ENCODE results near the gene FYB1. TPM values are rescaled to one million over a fixed set of nuclear protein-coding genes. Genes with fewer than 3 reads are reported as not detected.

The FYB1 gene
- total and polyA plus RNA-seq, 2 donors = 52.9 to 71.8 TPM

GRCh38 chr5:39176759-39177630 lies 42.4 kb downstream of the FYB1 start:
- whole genome bisulfite sequencing = 9% methylated on average over 3 of the region's 3 CpGs
- H3K4me3 ChIP-seq (ENCODE audit: low read length in 2 of 2) = peak overlapping the region; percentile 19 to 37
- H3K36me3 ChIP-seq (ENCODE audit: control insufficient read depth in 2 of 2, insufficient read depth in 2 of 2, low read length in 1 of 2) = peaks cover 0 to 42% of the 10 kb centered on the region in 2 donors
- H3K27ac ChIP-seq (ENCODE audit: low read depth in 1 of 2, low read length in 1 of 2) = peak overlapping the region; percentile 97 to 98
- no peaks in the 10 kb centered on the region for H3K27me3 ChIP-seq (ENCODE audit: control insufficient read depth in 2 of 2, insufficient read depth in 1 of 2, low read length in 1 of 2)
- DNase-seq (ENCODE audit: low read depth in 6 of 9, low spot score in 9 of 9) = peak in 2 of 9 donors; percentile 60 to 83
- no peaks in the 10 kb centered on the region for H3K9me3 ChIP-seq (ENCODE audit: control insufficient read depth in 2 of 2, insufficient read depth in 1 of 2, low read length in 1 of 2)
- peaks cover 45 to 57% of the 10 kb centered on the region in 2 donors for H3K4me1 ChIP-seq (ENCODE audit: control insufficient read depth in 2 of 2, insufficient read depth in 2 of 2, low read length in 2 of 2)

GRCh38 chr5:39175273-39175955 lies 43.9 kb downstream of the FYB1 start:
- Histone ChIP-seq H3K4me1 (ENCODE audit: control insufficient read depth in 2 of 2, insufficient read depth in 2 of 2, low read length in 2 of 2) (peaks cover 44 to 45% of the 10 kb centered on the region in 2 donors), H3K9me3 (ENCODE audit: control insufficient read depth in 2 of 2, insufficient read depth in 1 of 2, low read length in 1 of 2) (no peaks in the 10 kb centered on the region), H3K4me3 (ENCODE audit: low read length in 2 of 2) (no peak overlapping the region), H3K27ac (ENCODE audit: low read depth in 1 of 2, low read length in 1 of 2) (peak overlapping the region; percentile 88 to 97), H3K36me3 (ENCODE audit: control insufficient read depth in 2 of 2, insufficient read depth in 2 of 2, low read length in 1 of 2) (peaks cover 0 to 35% of the 10 kb centered on the region in 2 donors), H3K27me3 (ENCODE audit: control insufficient read depth in 2 of 2, insufficient read depth in 1 of 2, low read length in 1 of 2) (no peaks in the 10 kb centered on the region)
- DNase-seq (ENCODE audit: low read depth in 6 of 9, low spot score in 9 of 9) = no peak
- 90% methylated on average over 5 of the region's 5 CpGs for WGBS

- H3K4me1 ChIP-seq (ENCODE audit: control insufficient read depth in 2 of 2, insufficient read depth in 2 of 2, low read length in 2 of 2) = peaks cover 28 to 35% of the 10 kb centered on the region in 2 donors
- H3K27ac ChIP-seq (ENCODE audit: low read depth in 1 of 2, low read length in 1 of 2) = no peak overlapping the region
- H3K27me3 ChIP-seq (ENCODE audit: control insufficient read depth in 2 of 2, insufficient read depth in 1 of 2, low read length in 1 of 2) = no peaks in the 10 kb centered on the region
- peaks cover 0 to 47% of the 10 kb centered on the region in 2 donors for H3K36me3 ChIP-seq (ENCODE audit: control insufficient read depth in 2 of 2, insufficient read depth in 2 of 2, low read length in 1 of 2)
- H3K4me3 ChIP-seq (ENCODE audit: low read length in 2 of 2) = no peak overlapping the region
- WGBS = 98% methylated on average over 3 of the region's 3 CpGs
- no peak for DNase-seq (ENCODE audit: low read depth in 6 of 9, low spot score in 9 of 9)
- no peaks in the 10 kb centered on the region for H3K9me3 ChIP-seq (ENCODE audit: control insufficient read depth in 2 of 2, insufficient read depth in 1 of 2, low read length in 1 of 2)
Observed at GRCh38 chr5:39173069-39173468, 46.3 kb downstream of the FYB1 start.

GRCh38 chr5:39172593-39172992 lies 46.8 kb downstream of the FYB1 start:
- H3K27me3 ChIP-seq (ENCODE audit: control insufficient read depth in 2 of 2, insufficient read depth in 1 of 2, low read length in 1 of 2) = no peaks in the 10 kb centered on the region
- H3K4me3 ChIP-seq (ENCODE audit: low read length in 2 of 2) = no peak overlapping the region
- H3K9me3 ChIP-seq (ENCODE audit: control insufficient read depth in 2 of 2, insufficient read depth in 1 of 2, low read length in 1 of 2) = no peaks in the 10 kb centered on the region
- 98% methylated on average over 2 of the region's 2 CpGs for WGBS
- no peak overlapping the region for H3K27ac ChIP-seq (ENCODE audit: low read depth in 1 of 2, low read length in 1 of 2)
- peaks cover 29 to 34% of the 10 kb centered on the region in 2 donors for H3K4me1 ChIP-seq (ENCODE audit: control insufficient read depth in 2 of 2, insufficient read depth in 2 of 2, low read length in 2 of 2)
- no peak for DNase-seq (ENCODE audit: low read depth in 6 of 9, low spot score in 9 of 9)
- peaks cover 0 to 51% of the 10 kb centered on the region in 2 donors for H3K36me3 ChIP-seq (ENCODE audit: control insufficient read depth in 2 of 2, insufficient read depth in 2 of 2, low read length in 1 of 2)

- Histone ChIP-seq H3K27me3 (ENCODE audit: control insufficient read depth in 2 of 2, insufficient read depth in 1 of 2, low read length in 1 of 2) (no peaks in the 10 kb centered on the region), H3K27ac (ENCODE audit: low read depth in 1 of 2, low read length in 1 of 2) (peak overlapping the region in 1 of 2 donors; percentile 18), H3K4me3 (ENCODE audit: low read length in 2 of 2) (no peak overlapping the region), H3K4me1 (ENCODE audit: control insufficient read depth in 2 of 2, insufficient read depth in 2 of 2, low read length in 2 of 2) (peaks cover 28 to 31% of the 10 kb centered on the region in 2 donors), H3K9me3 (ENCODE audit: control insufficient read depth in 2 of 2, insufficient read depth in 1 of 2, low read length in 1 of 2) (no peaks in the 10 kb centered on the region), H3K36me3 (ENCODE audit: control insufficient read depth in 2 of 2, insufficient read depth in 2 of 2, low read length in 1 of 2) (peaks cover 0 to 55% of the 10 kb centered on the region in 2 donors)
- DNase-seq (ENCODE audit: low read depth in 6 of 9, low spot score in 9 of 9) = no peak
- WGBS = 78% methylated on average over 4 of the region's 4 CpGs
Observed at GRCh38 chr5:39171647-39172046, 47.7 kb downstream of the FYB1 start.

DNA sequence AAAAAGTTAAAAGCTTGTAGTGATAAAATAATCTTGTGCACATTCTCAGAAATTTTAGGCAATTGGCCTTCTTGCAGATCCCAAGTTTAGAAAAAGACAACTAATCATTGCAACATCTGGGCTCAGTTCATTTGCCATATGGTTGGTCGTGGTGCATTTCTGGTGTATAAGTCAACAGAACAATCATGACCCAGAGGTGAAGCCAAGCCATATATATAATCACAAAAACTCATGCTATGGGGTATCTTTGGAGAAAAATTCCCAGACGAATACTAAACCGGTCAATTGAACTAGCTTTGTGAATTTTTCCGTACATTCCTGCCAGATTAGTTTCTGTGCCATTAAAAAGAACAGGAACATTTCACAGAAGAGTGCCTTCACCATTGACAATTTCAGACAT lies 50.3 kb downstream of the FYB1 start:
- 97% methylated on average over 4 of the region's 4 CpGs for WGBS
- no peak overlapping the region for H3K27ac ChIP-seq (ENCODE audit: low read depth in 1 of 2, low read length in 1 of 2)
- no peak for DNase-seq (ENCODE audit: low read depth in 6 of 9, low spot score in 9 of 9)
- H3K36me3 ChIP-seq (ENCODE audit: control insufficient read depth in 2 of 2, insufficient read depth in 2 of 2, low read length in 1 of 2) = peaks cover 0 to 59% of the 10 kb centered on the region in 2 donors
- peaks cover 15 to 16% of the 10 kb centered on the region in 2 donors for H3K4me1 ChIP-seq (ENCODE audit: control insufficient read depth in 2 of 2, insufficient read depth in 2 of 2, low read length in 2 of 2)
- no peaks in the 10 kb centered on the region for H3K27me3 ChIP-seq (ENCODE audit: control insufficient read depth in 2 of 2, insufficient read depth in 1 of 2, low read length in 1 of 2)
- H3K4me3 ChIP-seq (ENCODE audit: low read length in 2 of 2) = no peak overlapping the region
- H3K9me3 ChIP-seq (ENCODE audit: control insufficient read depth in 2 of 2, insufficient read depth in 1 of 2, low read length in 1 of 2) = no peaks in the 10 kb centered on the region

- no peak for DNase-seq (ENCODE audit: low read depth in 6 of 9, low spot score in 9 of 9)
- Histone ChIP-seq H3K9me3 (ENCODE audit: control insufficient read depth in 2 of 2, insufficient read depth in 1 of 2, low read length in 1 of 2) (no peaks in the 10 kb centered on the region), H3K4me1 (ENCODE audit: control insufficient read depth in 2 of 2, insufficient read depth in 2 of 2, low read length in 2 of 2) (peaks cover 15 to 19% of the 10 kb centered on the region in 2 donors), H3K27me3 (ENCODE audit: control insufficient read depth in 2 of 2, insufficient read depth in 1 of 2, low read length in 1 of 2) (no peaks in the 10 kb centered on the region), H3K4me3 (ENCODE audit: low read length in 2 of 2) (no peak overlapping the region), H3K36me3 (ENCODE audit: control insufficient read depth in 2 of 2, insufficient read depth in 2 of 2, low read length in 1 of 2) (peaks cover 0 to 50% of the 10 kb centered on the region in 2 donors), H3K27ac (ENCODE audit: low read depth in 1 of 2, low read length in 1 of 2) (no peak overlapping the region)
- 90% methylated on average over 2 of the region's 2 CpGs for WGBS
Observed at GRCh38 chr5:39167972-39168342, 51.4 kb downstream of the FYB1 start.

GRCh38 chr5:39167141-39167971 lies 52.0 kb downstream of the FYB1 start:
- Histone ChIP-seq H3K4me3 (ENCODE audit: low read length in 2 of 2) (no peak overlapping the region), H3K36me3 (ENCODE audit: control insufficient read depth in 2 of 2, insufficient read depth in 2 of 2, low read length in 1 of 2) (peaks cover 0 to 44% of the 10 kb centered on the region in 2 donors), H3K4me1 (ENCODE audit: control insufficient read depth in 2 of 2, insufficient read depth in 2 of 2, low read length in 2 of 2) (peaks cover 15 to 19% of the 10 kb centered on the region in 2 donors), H3K9me3 (ENCODE audit: control insufficient read depth in 2 of 2, insufficient read depth in 1 of 2, low read length in 1 of 2) (no peaks in the 10 kb centered on the region), H3K27ac (ENCODE audit: low read depth in 1 of 2, low read length in 1 of 2) (peak overlapping the region; percentile 40 to 61), H3K27me3 (ENCODE audit: control insufficient read depth in 2 of 2, insufficient read depth in 1 of 2, low read length in 1 of 2) (no peaks in the 10 kb centered on the region)
- WGBS = 69% methylated on average over 5 of the region's 5 CpGs
- no peak for DNase-seq (ENCODE audit: low read depth in 6 of 9, low spot score in 9 of 9)
